Vagina (tissue), 2 donors: ENCODE data around the gene SGK1. TPM values are rescaled to one million over a fixed set of nuclear protein-coding genes. Genes with fewer than 3 reads are reported as not detected.
A peak's percentile ranks its signal among the peaks of the same experiment; 100 is the strongest.
"Not testable (repeated sequence)": the region's sequence is repeated elsewhere in the genome, so short reads cannot be mapped to it uniquely, and the experiment has no call there.

Source experiments
- DNase-seq, 2 donors: peaks; one replicate each; pipeline ENCODE4 v3.0.0-alpha.2; 2017; ENCODE audit errors: extremely low spot score in 2 of 2
- H3K27ac ChIP-seq: fragments of 200-600 bp; sonication (generic); one replicate; pipeline ENCODE4 v1.5.1; 2019
- H3K27me3 ChIP-seq: fragments of 200-600 bp; sonication (generic); one replicate; pipeline ENCODE4 v1.5.1; 2019
- H3K36me3 ChIP-seq, 2 donors: fragments of 200-600 bp; sonication (generic); one replicate each; pipeline ENCODE4 v1.5.1; 2017 to 2019
- H3K4me1 ChIP-seq: fragments of 200-600 bp; sonication (generic); one replicate; pipeline ENCODE4 v1.5.1; 2019
- H3K4me3 ChIP-seq, 2 donors: fragments of 200-600 bp; sonication (generic); 1 replicate in 1 of 2; 2 replicates in 1 of 2; pipeline ENCODE4 v1.5.1; 2016 to 2019
- H3K9me3 ChIP-seq: fragments of 200-600 bp; sonication (generic); one replicate; pipeline ENCODE4 v1.5.1; 2019
- CTCF ChIP-seq, 3 experiments: fragments of 450-650 bp in 2 of 3; fragments of 200-600 bp in 1 of 3; sonication (generic) in 1 of 3; IDR thresholded peaks; one replicate each; pipeline ENCODE4 v1.5.1; 2017 to 2019; ENCODE audit warnings: antibody characterized with exemption in 3 of 3, mild to moderate bottlenecking in 2 of 3, moderate library complexity in 2 of 3
- POLR2A ChIP-seq, 2 donors: fragments of 450-650 bp; IDR thresholded peaks; one replicate each; pipeline ENCODE4 v1.6.1; 2017; ENCODE audit warnings: antibody characterized with exemption in 2 of 2, mild to moderate bottlenecking in 2 of 2, moderate library complexity in 2 of 2
- POLR2AphosphoS5 ChIP-seq, 2 donors: sonication (generic); formaldehyde crosslinking; IDR thresholded peaks; one replicate each; pipeline ENCODE4 v1.9.0; 2017; ENCODE audit warnings: antibody characterized with exemption in 2 of 2, mild to moderate bottlenecking in 2 of 2, low read depth in 1 of 2; ENCODE audit not compliant: insufficient read depth in 1 of 2
- intact Hi-C: fragments of 100-400 bp; cut with DNase I; formaldehyde crosslinking; loops from one replicate; pipeline ENCODE4 v1.15.1; 2023
- total RNA-seq: library from RNA; depleted of rRNA; stranded (reverse); fragments of >200 nt; gene quantifications from one replicate; pipeline ENCODE4 v1.2.3, GENCODE V29; 2016

SGK1 gene
- total RNA-seq, 1 donor from 2014 or later = 608 TPM

- intact Hi-C loops = no loop called here
- no peaks in the 10 kb centered on the region for H3K9me3 ChIP-seq
- DNase-seq = no peak
- no peak overlapping the region for H3K27ac ChIP-seq
- H3K36me3 ChIP-seq = no peaks in the 10 kb centered on the region
- no peaks in the 10 kb centered on the region for H3K4me1 ChIP-seq
- no peak overlapping the region for H3K4me3 ChIP-seq
- TF ChIP-seq POLR2AphosphoS5 (IDR thresholded peaks at IDR 0.05; ENCODE audit: insufficient read depth in 1 of 2, low read depth in 1 of 2) (no peak), POLR2A (IDR thresholded peaks at IDR 0.05) (no peak)
- no peaks in the 10 kb centered on the region for H3K27me3 ChIP-seq
Measured at GRCh38 chr6:134307870-134308269, 10.0 kb downstream of the SGK1 start.

GRCh38 chr6:134307075-134307474 lies 10.8 kb downstream of the SGK1 start:
- TF ChIP-seq POLR2A (IDR thresholded peaks at IDR 0.05) = no peak
- TF ChIP-seq POLR2AphosphoS5 (IDR thresholded peaks at IDR 0.05; ENCODE audit: insufficient read depth in 1 of 2, low read depth in 1 of 2) = no peak
- no peak for TF ChIP-seq CTCF (IDR thresholded peaks at IDR 0.05)
- Histone ChIP-seq H3K4me1 (no peaks in the 10 kb centered on the region), H3K9me3 (no peaks in the 10 kb centered on the region), H3K4me3 (no peak overlapping the region), H3K36me3 (no peaks in the 10 kb centered on the region), H3K27ac (no peak overlapping the region), H3K27me3 (no peaks in the 10 kb centered on the region)
- intact Hi-C loops = no loop called here
- no peak for DNase-seq

GRCh38 chr6:134304381-134304780 lies 13.5 kb downstream of the SGK1 start:
- intact Hi-C loops, H3K36me3 ChIP-seq, DNase-seq, H3K4me3 ChIP-seq, H3K27me3 ChIP-seq, H3K4me1 ChIP-seq, H3K9me3 ChIP-seq: not testable (repeated sequence)
- peak overlapping the region; percentile 68 for H3K27ac ChIP-seq

- TF ChIP-seq POLR2A (IDR thresholded peaks at IDR 0.05) = no peak
- TF ChIP-seq CTCF (IDR thresholded peaks at IDR 0.05) = no peak
- TF ChIP-seq POLR2AphosphoS5 (IDR thresholded peaks at IDR 0.05; ENCODE audit: insufficient read depth in 1 of 2, low read depth in 1 of 2) = no peak
- Histone ChIP-seq H3K4me1 (peaks cover 8% of the 10 kb centered on the region), H3K27ac (peak overlapping the region; percentile 68), H3K9me3 (no peaks in the 10 kb centered on the region), H3K4me3 (no peak overlapping the region), H3K27me3 (no peaks in the 10 kb centered on the region), H3K36me3 (no peaks in the 10 kb centered on the region)
- no peak for DNase-seq
- intact Hi-C loops = no loop called here
Measured at GRCh38 chr6:134303891-134304290, 14.0 kb downstream of the SGK1 start.

- Histone ChIP-seq H3K9me3 (no peaks in the 10 kb centered on the region), H3K4me3 (no peak overlapping the region), H3K36me3 (no peaks in the 10 kb centered on the region), H3K27me3 (no peaks in the 10 kb centered on the region), H3K4me1 (peaks cover 18% of the 10 kb centered on the region), H3K27ac (peak overlapping the region; percentile 55)
- TF ChIP-seq CTCF (IDR thresholded peaks at IDR 0.05) (no peak), POLR2AphosphoS5 (IDR thresholded peaks at IDR 0.05; ENCODE audit: insufficient read depth in 1 of 2, low read depth in 1 of 2) (no peak), POLR2A (IDR thresholded peaks at IDR 0.05) (no peak)
- intact Hi-C loops = no loop called here
- DNase-seq = no peak
Measured at GRCh38 chr6:134299236-134299635, 18.7 kb downstream of the SGK1 start.

GRCh38 chr6:134296762-134297161 lies 21.1 kb downstream of the SGK1 start:
- TF ChIP-seq CTCF (IDR thresholded peaks at IDR 0.05) (no peak), POLR2AphosphoS5 (IDR thresholded peaks at IDR 0.05; ENCODE audit: insufficient read depth in 1 of 2, low read depth in 1 of 2) (no peak), POLR2A (IDR thresholded peaks at IDR 0.05) (no peak)
- peaks cover 18% of the 10 kb centered on the region for H3K4me1 ChIP-seq

More at GRCh38 chr6:134296762-134297161, 21.1 kb downstream of the SGK1 start:
- Histone ChIP-seq H3K27ac (peak overlapping the region; percentile 57), H3K4me3 (no peak overlapping the region), H3K27me3 (no peaks in the 10 kb centered on the region), H3K9me3 (no peaks in the 10 kb centered on the region), H3K36me3 (no peaks in the 10 kb centered on the region)
- no peak for DNase-seq
- intact Hi-C loops = no loop called here
